ENCODE results near the gene NEFH.

Gene NEFH

DNA sequence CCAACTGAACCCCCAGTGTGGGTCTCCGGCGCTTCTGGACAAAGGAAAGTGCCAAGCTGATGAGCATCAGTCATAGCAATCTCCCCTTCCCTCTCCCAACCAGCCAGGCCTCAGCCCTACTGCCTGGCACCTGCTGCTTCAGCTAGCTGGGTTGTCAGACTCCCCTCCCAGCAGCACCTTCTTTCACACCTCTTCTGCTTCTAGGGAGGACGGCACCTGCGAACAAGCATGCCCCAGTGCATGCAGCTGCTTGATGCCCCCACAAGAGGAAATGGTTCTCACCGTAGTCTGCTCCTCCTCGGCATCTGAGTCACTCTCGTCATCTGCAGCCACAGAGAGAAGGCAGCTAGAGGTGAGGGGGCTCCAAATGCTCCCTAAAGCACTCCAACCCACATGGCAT, 48.1 kb downstream of the NEFH start:
- no peak overlapping the region for H3K9ac ChIP-seq (ENCODE audit: low read length)
- H3K4me3 ChIP-seq (ENCODE audit: low read length), result no peak overlapping the region
- H3K4me2 ChIP-seq (ENCODE audit: low read length), result peak overlapping the region; percentile 27
- H4K20me1 ChIP-seq (ENCODE audit: insufficient read depth, low read length), result no peaks in the 10 kb centered on the region
- H3K4me1 ChIP-seq (ENCODE audit: low read length), result peaks cover 42% of the 10 kb centered on the region
- TF ChIP-seq, protein P1, sequence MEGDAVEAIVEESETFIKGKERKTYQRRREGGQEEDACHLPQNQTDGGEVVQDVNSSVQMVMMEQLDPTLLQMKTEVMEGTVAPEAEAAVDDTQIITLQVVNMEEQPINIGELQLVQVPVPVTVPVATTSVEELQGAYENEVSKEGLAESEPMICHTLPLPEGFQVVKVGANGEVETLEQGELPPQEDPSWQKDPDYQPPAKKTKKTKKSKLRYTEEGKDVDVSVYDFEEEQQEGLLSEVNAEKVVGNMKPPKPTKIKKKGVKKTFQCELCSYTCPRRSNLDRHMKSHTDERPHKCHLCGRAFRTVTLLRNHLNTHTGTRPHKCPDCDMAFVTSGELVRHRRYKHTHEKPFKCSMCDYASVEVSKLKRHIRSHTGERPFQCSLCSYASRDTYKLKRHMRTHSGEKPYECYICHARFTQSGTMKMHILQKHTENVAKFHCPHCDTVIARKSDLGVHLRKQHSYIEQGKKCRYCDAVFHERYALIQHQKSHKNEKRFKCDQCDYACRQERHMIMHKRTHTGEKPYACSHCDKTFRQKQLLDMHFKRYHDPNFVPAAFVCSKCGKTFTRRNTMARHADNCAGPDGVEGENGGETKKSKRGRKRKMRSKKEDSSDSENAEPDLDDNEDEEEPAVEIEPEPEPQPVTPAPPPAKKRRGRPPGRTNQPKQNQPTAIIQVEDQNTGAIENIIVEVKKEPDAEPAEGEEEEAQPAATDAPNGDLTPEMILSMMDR (IDR thresholded peaks at IDR 0.05; ENCODE audit: low read depth, low read length), result no peak
- TF ChIP-seq EZH2phosphoT487 (IDR thresholded peaks at IDR 0.05; ENCODE audit: low read depth), result no peak
- peaks cover 73% of the 10 kb centered on the region for H3K36me3 ChIP-seq (replicated peaks; ENCODE audit: low read depth, low read length)
- H3K9me3 ChIP-seq (ENCODE audit: insufficient read depth, low read length), result no peaks in the 10 kb centered on the region
- no peak overlapping the region for H2AFZ ChIP-seq (ENCODE audit: low read depth, low read length)
- no peaks in the 10 kb centered on the region for H3K79me2 ChIP-seq (ENCODE audit: low read length)
- no peaks in the 10 kb centered on the region for H3K27me3 ChIP-seq (ENCODE audit: low read depth, low read length)
- peak overlapping the region; percentile 41 for H3K27ac ChIP-seq (ENCODE audit: low read length)

DNA sequence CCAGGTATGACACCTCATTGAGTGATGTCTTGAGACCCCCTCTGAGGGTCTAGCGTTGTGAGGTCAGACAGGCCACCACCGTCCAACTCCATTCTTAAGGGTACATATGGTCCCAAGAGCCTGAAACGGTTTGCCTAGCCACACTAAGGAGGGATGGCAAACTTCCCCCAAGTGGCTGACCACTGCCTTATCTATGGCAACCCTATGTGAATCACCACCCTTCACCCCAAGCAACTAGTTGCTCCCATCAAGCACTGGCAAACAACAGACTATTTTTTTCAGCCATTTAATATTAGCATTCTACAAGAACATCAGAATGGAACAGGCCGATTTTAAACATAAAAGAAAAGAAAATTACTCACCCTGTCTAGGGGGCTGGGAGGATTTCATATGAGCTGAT, 50.7 kb downstream of the NEFH start:
- H3K9me3 ChIP-seq (ENCODE audit: insufficient read depth, low read length), result no peaks in the 10 kb centered on the region
- no peak for TF ChIP-seq EZH2phosphoT487 (IDR thresholded peaks at IDR 0.05; ENCODE audit: low read depth)
- TF ChIP-seq, protein P1 (IDR thresholded peaks at IDR 0.05; ENCODE audit: low read depth, low read length), result no peak
- no peak overlapping the region for H3K4me3 ChIP-seq (ENCODE audit: low read length)
- no peaks in the 10 kb centered on the region for H3K79me2 ChIP-seq (ENCODE audit: low read length)
- no peaks in the 10 kb centered on the region for H4K20me1 ChIP-seq (ENCODE audit: insufficient read depth, low read length)
- peaks cover 70% of the 10 kb centered on the region for H3K36me3 ChIP-seq (replicated peaks; ENCODE audit: low read depth, low read length)
- H3K9ac ChIP-seq (ENCODE audit: low read length), result no peak overlapping the region
- peaks cover 36% of the 10 kb centered on the region for H3K4me1 ChIP-seq (ENCODE audit: low read length)
- no peak overlapping the region for H3K27ac ChIP-seq (ENCODE audit: low read length)
- H3K27me3 ChIP-seq (ENCODE audit: low read depth, low read length), result no peaks in the 10 kb centered on the region
- H3K4me2 ChIP-seq (ENCODE audit: low read length), result no peak overlapping the region
- no peak overlapping the region for H2AFZ ChIP-seq (ENCODE audit: low read depth, low read length)

DNA sequence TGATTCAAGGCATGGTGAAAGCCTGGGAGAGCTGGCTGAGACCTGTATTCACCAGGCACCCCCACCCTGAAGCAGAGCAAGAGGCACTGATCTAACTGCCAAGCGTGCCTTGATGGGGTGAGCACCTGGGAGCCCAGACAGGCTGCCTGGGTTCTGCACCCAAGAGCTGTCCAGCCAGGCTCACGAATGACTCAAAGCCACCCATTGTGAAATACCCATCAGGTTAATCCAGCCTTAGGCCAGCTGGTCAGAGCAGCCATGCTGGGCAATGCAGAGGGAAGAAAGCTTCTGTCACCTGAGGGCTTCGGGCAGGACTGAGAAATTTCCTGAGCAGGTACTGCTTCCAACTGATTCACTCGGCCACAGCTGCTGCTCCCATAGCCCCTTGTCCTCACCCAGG, 51.4 kb downstream of the NEFH start:
- no peaks in the 10 kb centered on the region for H3K79me2 ChIP-seq (ENCODE audit: low read length)
- TF ChIP-seq EZH2phosphoT487 (IDR thresholded peaks at IDR 0.05; ENCODE audit: low read depth), result no peak
- TF ChIP-seq, protein P1 (IDR thresholded peaks at IDR 0.05; ENCODE audit: low read depth, low read length), result no peak
- H2AFZ ChIP-seq (ENCODE audit: low read depth, low read length), result no peak overlapping the region
- H3K9ac ChIP-seq (ENCODE audit: low read length), result no peak overlapping the region
- no peak overlapping the region for H3K4me2 ChIP-seq (ENCODE audit: low read length)
- H3K4me3 ChIP-seq (ENCODE audit: low read length), result no peak overlapping the region
- no peaks in the 10 kb centered on the region for H3K9me3 ChIP-seq (ENCODE audit: insufficient read depth, low read length)
- peaks cover 73% of the 10 kb centered on the region for H3K36me3 ChIP-seq (replicated peaks; ENCODE audit: low read depth, low read length)
- H3K27ac ChIP-seq (ENCODE audit: low read length), result no peak overlapping the region
- H3K27me3 ChIP-seq (ENCODE audit: low read depth, low read length), result no peaks in the 10 kb centered on the region
- H4K20me1 ChIP-seq (ENCODE audit: insufficient read depth, low read length), result no peaks in the 10 kb centered on the region
- peaks cover 30% of the 10 kb centered on the region for H3K4me1 ChIP-seq (ENCODE audit: low read length)

DNA sequence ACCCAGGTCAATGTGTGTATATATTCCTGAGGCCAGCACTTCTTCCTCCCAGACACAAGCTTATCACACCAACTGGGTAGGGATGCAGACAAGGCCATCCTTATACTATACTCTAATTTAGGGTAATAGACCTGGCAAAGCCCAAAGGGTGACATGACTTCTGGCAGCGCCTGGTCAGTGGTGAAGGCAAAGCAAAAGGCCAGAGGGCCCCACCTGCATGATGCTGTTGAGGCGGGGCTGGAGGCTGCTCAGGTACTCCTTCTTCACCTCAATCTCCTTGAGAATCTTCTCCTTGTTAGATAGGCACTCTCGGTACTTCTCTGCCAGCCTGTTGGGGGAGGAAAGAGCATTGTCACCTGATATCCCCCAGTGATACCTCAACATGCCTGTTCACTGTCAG, 56.4 kb downstream of the NEFH start:
- Histone ChIP-seq H2AFZ (ENCODE audit: low read depth, low read length) (no peak overlapping the region), H3K9ac (ENCODE audit: low read length) (no peak overlapping the region)
- TF ChIP-seq, protein P1 (IDR thresholded peaks at IDR 0.05; ENCODE audit: low read depth, low read length), result no peak
- no peak for TF ChIP-seq EZH2phosphoT487 (IDR thresholded peaks at IDR 0.05; ENCODE audit: low read depth)

More for the DNA sequence above, 56.4 kb downstream of the NEFH start:
- no peaks in the 10 kb centered on the region for H3K27me3 ChIP-seq (ENCODE audit: low read depth, low read length)
- no peaks in the 10 kb centered on the region for H3K9me3 ChIP-seq (ENCODE audit: insufficient read depth, low read length)
- peaks cover 62% of the 10 kb centered on the region for H3K36me3 ChIP-seq (replicated peaks; ENCODE audit: low read depth, low read length)
- H3K4me2 ChIP-seq (ENCODE audit: low read length), result no peak overlapping the region
- H3K4me3 ChIP-seq (ENCODE audit: low read length), result no peak overlapping the region
- H3K79me2 ChIP-seq (ENCODE audit: low read length), result no peaks in the 10 kb centered on the region
- no peak overlapping the region for H3K27ac ChIP-seq (ENCODE audit: low read length)
- no peaks in the 10 kb centered on the region for H4K20me1 ChIP-seq (ENCODE audit: insufficient read depth, low read length)
- H3K4me1 ChIP-seq (ENCODE audit: low read length), result peaks cover 11% of the 10 kb centered on the region
